AG04450 (cell line): ENCODE measurements around the gene KCNQ2. TPM values are rescaled to one million over a fixed set of nuclear protein-coding genes. Genes with fewer than 3 reads are reported as not detected.

Source experiments
- CTCF ChIA-PET: fragments of 300-600, 350-600 bp; formaldehyde crosslinking; extraction: SDS; loops from one replicate; lab custom pipeline; 2022; ENCODE audit warnings: antibody characterized with exemption, inconsistent platforms; lab: Charles Lee
- POLR2A ChIA-PET: fragments of 350-600 bp; formaldehyde crosslinking; extraction: SDS; loops from one replicate; lab custom pipeline; 2021; ENCODE audit warnings: antibody characterized with exemption, inconsistent platforms; lab: Yijun Ruan, JAX
- DNase-seq: peaks from one replicate; pipeline ENCODE4 v3.0.0-alpha.2; 2011; ENCODE audit warnings: low read depth, low spot score
- H3K27ac ChIP-seq: one replicate; pipeline ENCODE4 v1.5.1; 2012; ENCODE audit warnings: low read depth, low read length, control low read depth
- H3K27me3 ChIP-seq: one replicate; pipeline ENCODE4 v1.6.0; 2012; ENCODE audit warnings: low read length; ENCODE audit not compliant: control insufficient read depth, insufficient read depth
- H3K4me3 ChIP-seq: 2 replicates; pipeline ENCODE4 v1.5.1; 2011; ENCODE audit warnings: mild to moderate bottlenecking, low read depth, low read length, control low read depth
- H3K9me3 ChIP-seq: 2 replicates; pipeline ENCODE4 v1.5.1; 2012; ENCODE audit warnings: low read length; ENCODE audit not compliant: control insufficient read depth, insufficient read depth
- CTCF ChIP-seq: IDR thresholded peaks from 2 replicates; pipeline ENCODE4 v1.5.1; 2011; ENCODE audit warnings: low read depth, low read length, control low read depth, inconsistent platforms
- polyA plus RNA-seq: library from polyadenylated mRNA; depleted of rRNA; stranded (reverse); fragments of >200 nt; gene quantifications from 2 replicates; pipeline ENCODE4 v1.2.3, GENCODE V29; 2011

The KCNQ2 gene
- polyA plus RNA-seq, 1 experiment, result not detected

- ChIA-PET CTCF (interaction anchor here (0.7 kb wide), 1 partner anchor 8 kb away, joined by 6 read pairs; no protein-coding TSS in a partner anchor), POLR2A (no interaction called here)
- no peak for TF ChIP-seq CTCF
- H3K9me3 ChIP-seq, result no peaks in the 10 kb centered on the region; the same call in 1 of the 2 replicates
- DNase-seq, result no peak
- H3K27me3 ChIP-seq, result peaks cover 39% of the 10 kb centered on the region
- H3K27ac ChIP-seq, result no peak overlapping the region
- H3K4me3 ChIP-seq, result no peak overlapping the region
Observed at GRCh38 chr20:63373996-63374395, 98.5 kb downstream of the KCNQ2 start.

GRCh38 chr20:63372971-63373885, 99.2 kb downstream of the KCNQ2 start:
- Histone ChIP-seq H3K4me3 (no peak overlapping the region), H3K9me3 (no peaks in the 10 kb centered on the region; the same call in 1 of the 2 replicates), H3K27me3 (peaks cover 39% of the 10 kb centered on the region), H3K27ac (no peak overlapping the region)
- ChIA-PET CTCF (interaction anchor here (0.7 kb wide), 1 partner anchor 9 kb away, joined by 6 read pairs; no protein-coding TSS in a partner anchor), POLR2A (no interaction called here)
- no peak for TF ChIP-seq CTCF
- DNase-seq, result no peak

GRCh38 chr20:63371291-63371865, 101.1 kb downstream of the KCNQ2 start:
- ChIA-PET CTCF (interaction anchor here (0.6 to 1.3 kb wide), 2 partner anchors 10 to 148 kb away, joined by 5 to 6 read pairs; no protein-coding TSS in a partner anchor), POLR2A (no interaction called here)
- no peaks in the 10 kb centered on the region; the same call in 1 of the 2 replicates for H3K9me3 ChIP-seq
- no peak for DNase-seq
- peaks cover 25% of the 10 kb centered on the region for H3K27me3 ChIP-seq
- no peak overlapping the region for H3K27ac ChIP-seq
- H3K4me3 ChIP-seq, result no peak overlapping the region
- TF ChIP-seq CTCF, result no peak

- Histone ChIP-seq H3K9me3 (no peaks in the 10 kb centered on the region; the same call in 1 of the 2 replicates), H3K27me3 (peaks cover 23% of the 10 kb centered on the region), H3K4me3 (no peak overlapping the region), H3K27ac (no peak overlapping the region)
- DNase-seq, result no peak
- CTCF ChIA-PET, result interaction anchor here (0.6 to 1.3 kb wide), 2 partner anchors 11 to 147 kb away, joined by 5 to 6 read pairs; no protein-coding TSS in a partner anchor
- POLR2A ChIA-PET, result no interaction called here
- TF ChIP-seq CTCF, result no peak
Observed at GRCh38 chr20:63370618-63371187, 101.8 kb downstream of the KCNQ2 start.
